GM21515 (cell line): ENCODE data around the gene VGF.
"Not testable (repeated sequence)": the region's sequence is repeated elsewhere in the genome, so short reads cannot be mapped to it uniquely, and the experiment has no call there.

Source experiments
- ATAC-seq: cut with Tn5 transposase; IDR thresholded peaks from one replicate; pipeline ENCODE4 v1.9.1; 2021; ENCODE audit not compliant: unreplicated experiment

Gene VGF

GRCh38 chr7:101140339-101140699 is 25.1 kb downstream of the VGF start:
- no peak for ATAC-seq

- ATAC-seq: peak; percentile 56
Observed at GRCh38 chr7:101138213-101138870, 27.0 kb downstream of the VGF start.

- no peak for ATAC-seq
Observed at GRCh38 chr7:101137651-101138212, 27.6 kb downstream of the VGF start.

- no peak for ATAC-seq
Observed at GRCh38 chr7:101134399-101134980, 30.9 kb downstream of the VGF start.

GRCh38 chr7:101133621-101134398 is 31.6 kb downstream of the VGF start:
- ATAC-seq: no peak

- not testable (repeated sequence) for ATAC-seq
Observed at GRCh38 chr7:101132626-101133600, 32.5 kb downstream of the VGF start.

- no peak for ATAC-seq
Observed at GRCh38 chr7:101129603-101130117, 35.7 kb downstream of the VGF start.

GRCh38 chr7:101128040-101128834 is 37.1 kb downstream of the VGF start:
- no peak for ATAC-seq

- ATAC-seq: no peak
Observed at GRCh38 chr7:101127460-101128039, 37.8 kb downstream of the VGF start.

- ATAC-seq: peak; percentile 55
Observed at GRCh38 chr7:101126651-101127459, 38.5 kb downstream of the VGF start, which contains the start of gene SERPINE1. TSS of gene SERPINE1 (plus strand) at chr7:101127104. CDS start at chr7:101128394, 1,290 bp downstream.

GRCh38 chr7:101125989-101126650 is 39.2 kb downstream of the VGF start:
- ATAC-seq: no peak

GRCh38 chr7:101124376-101125056 is 40.9 kb downstream of the VGF start:
- ATAC-seq: no peak

- ATAC-seq: no peak
Observed at GRCh38 chr7:101123703-101124068, 41.7 kb downstream of the VGF start.

GRCh38 chr7:101122933-101123702 is 42.3 kb downstream of the VGF start:
- no peak for ATAC-seq

GRCh38 chr7:101121991-101122932 is 43.1 kb downstream of the VGF start:
- ATAC-seq: no peak

GRCh38 chr7:101121631-101121990 is 43.8 kb downstream of the VGF start:
- ATAC-seq: not testable (repeated sequence)
